Brain pericyte (primary cell): ENCODE results near the gene EN1.
A peak's percentile ranks its signal among the peaks of the same experiment; 100 is the strongest.

Experiments used
- DNase-seq: peaks from one replicate; pipeline ENCODE4 v3.0.0-alpha.2; 2012; ENCODE audit warnings: low read depth, low spot score

The EN1 gene

DNA sequence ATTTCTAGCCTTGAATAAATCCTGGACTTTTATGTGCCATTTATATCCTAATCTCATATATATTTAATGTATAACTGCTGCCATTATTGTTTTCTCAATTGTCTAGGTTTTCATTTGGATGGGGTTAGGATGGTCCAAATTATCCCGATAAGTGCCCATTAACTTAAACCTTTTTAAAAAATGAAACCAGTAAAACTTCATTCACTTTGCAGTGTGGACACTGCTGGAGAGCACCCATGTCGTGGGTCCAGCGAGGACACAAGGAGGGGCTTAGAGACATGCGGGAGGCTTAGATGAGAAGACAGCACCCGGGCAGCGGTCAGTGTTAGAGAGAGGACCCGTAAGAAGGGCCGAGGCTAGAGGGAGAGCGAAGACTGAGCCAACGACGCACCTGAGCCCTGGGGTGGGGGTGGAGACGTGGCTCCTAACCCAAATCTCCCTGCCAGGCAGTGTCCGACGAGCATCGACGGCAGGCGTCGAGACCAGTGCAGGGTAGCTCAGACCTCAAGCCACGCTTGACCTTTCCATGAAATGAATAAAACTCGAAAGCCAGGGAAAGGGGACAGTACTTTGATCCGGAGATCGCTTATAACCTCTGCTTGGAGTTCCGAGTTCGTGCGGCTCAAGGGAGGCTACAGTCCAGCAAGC is 9.0 kb upstream of the EN1 start:
- DNase-seq: no peak

DNA sequence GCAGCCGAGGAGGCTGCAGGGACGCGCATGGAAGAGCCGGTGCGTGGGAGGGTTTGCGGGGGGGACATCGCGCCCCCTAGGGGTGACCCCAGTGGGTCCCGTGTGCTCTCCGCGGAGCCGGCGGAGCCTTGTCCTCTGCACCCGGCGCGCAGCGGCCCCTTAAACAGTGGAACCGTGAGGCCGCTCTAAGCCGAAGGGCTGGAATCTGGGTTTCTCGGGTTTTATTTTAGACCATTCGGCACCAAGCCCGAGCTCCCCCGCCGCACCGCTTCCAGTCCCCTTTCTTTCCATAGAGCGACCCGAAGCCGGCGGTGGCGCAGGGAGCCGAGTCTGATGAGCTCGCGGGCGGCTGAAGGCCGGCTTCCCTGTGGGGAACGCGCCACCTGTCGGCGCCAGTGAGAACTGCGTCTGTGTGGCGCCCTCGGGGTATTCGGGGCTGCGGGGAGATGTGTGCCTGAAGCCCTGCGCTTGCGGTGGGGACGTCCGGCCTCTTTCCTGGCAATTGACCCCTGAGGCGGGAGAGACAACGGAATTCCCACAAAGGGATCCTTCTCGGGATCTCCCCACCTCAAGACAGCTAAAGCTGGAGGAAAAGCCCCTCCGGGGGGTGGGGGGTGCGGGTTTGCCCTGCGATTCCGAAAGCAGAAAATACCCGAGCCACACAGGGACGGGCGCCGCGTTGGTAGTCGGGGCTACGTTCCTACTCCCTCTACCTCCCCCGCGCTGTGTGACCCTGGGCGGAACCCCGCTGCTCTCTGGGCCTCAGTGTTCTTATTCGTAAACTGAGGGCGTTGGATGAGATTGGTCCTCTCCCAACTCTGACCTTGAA is 8.2 kb upstream of the EN1 start:
- peak; percentile 20 for DNase-seq

DNA sequence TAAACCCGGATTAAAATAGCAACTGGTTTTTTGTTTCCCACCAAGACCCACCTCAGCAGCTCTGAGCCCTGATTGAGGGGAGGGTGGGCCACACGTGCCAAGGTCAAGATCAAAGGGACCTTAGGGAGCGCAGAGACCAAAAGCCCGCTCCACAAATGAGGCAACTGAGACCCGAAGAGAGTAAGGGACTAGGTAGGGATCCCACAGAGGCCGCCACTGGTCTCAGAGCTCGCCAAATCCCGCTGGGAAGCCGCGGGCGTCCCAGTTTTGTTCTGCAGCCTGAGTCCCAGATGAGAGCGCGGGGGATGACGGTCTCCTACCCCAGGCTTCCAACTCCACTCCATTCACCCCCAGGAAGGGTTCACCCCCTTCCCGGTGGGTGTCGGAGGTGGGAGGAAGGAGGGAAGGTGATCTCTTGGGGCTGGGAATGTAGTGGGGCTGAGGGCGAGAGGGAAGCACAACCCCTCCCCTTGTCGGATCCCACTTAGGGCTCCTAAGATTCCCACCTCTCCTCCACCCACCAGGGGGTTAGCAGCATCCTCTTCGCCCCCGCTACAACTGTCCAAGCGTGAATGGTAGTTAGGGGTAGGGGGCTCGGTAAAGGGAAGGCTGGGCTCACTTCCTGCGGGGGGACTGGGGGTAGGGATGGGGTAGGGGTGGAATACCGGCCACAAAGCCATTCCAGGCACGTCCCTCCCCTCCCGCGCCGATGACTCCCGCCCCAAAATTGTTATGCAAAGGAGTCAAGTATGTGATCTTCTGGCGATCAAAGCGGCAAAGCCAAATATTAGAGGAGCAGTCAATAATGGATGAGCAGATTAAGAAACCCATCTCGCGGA is 7.3 kb upstream of the EN1 start:
- DNase-seq: no peak

DNA sequence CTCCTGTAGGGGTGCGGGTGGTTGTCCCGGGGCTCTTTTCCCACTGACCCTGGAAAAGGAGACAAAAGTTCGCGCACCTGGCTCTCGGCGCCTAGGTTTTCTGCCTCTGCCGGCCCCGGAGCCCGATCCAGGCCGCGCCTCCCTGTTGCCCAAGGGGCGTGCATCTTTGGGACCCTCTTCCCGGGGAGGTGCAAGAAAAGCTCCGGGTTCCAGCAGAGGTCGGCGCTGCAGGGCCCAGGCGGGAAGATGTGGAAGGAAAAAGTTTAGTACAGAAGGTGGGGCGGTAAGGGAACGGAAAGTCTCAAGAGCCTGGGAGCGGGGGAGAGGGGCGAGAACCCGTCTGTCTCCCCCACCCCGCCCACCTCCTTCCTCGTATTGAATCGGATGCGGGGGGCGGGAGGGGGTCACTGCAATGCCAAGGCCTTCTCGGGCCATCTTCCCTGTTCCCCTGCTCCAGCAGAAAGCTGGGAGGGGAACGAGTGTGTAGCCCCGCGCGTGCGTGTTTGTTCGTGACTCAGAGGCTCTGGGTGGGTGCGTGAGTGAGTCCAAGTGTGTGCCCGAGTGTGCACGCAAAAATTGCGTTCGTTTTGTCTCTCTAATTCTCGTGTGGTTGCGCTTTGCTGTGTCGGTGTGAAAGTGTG is 6.3 kb upstream of the EN1 start:
- no peak for DNase-seq

DNA sequence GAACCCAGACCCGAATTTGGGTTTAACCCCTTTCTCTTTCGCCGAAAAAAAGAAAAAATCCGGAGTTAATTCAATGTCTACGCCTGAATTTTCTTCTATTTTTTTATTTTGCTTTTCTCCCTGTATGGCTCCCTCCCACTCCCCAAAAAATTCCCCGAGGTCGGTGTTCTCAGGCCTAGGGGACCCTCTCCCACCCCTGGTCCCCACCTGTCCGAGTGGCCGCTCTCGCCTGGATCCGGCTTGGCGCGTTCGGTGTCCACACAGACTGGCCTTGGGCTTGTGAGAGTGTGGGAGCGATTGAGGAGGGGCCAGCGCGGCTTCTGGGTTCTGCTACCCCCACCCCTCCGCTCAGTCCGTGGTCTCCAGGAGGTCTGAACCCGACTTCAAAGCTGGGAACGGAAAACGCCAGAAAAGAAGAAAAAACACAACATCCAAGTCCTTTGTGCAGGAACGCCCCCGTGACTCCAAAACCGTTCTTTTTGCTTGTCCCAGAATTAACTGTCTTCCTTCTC is 5.7 kb upstream of the EN1 start:
- no peak for DNase-seq

DNA sequence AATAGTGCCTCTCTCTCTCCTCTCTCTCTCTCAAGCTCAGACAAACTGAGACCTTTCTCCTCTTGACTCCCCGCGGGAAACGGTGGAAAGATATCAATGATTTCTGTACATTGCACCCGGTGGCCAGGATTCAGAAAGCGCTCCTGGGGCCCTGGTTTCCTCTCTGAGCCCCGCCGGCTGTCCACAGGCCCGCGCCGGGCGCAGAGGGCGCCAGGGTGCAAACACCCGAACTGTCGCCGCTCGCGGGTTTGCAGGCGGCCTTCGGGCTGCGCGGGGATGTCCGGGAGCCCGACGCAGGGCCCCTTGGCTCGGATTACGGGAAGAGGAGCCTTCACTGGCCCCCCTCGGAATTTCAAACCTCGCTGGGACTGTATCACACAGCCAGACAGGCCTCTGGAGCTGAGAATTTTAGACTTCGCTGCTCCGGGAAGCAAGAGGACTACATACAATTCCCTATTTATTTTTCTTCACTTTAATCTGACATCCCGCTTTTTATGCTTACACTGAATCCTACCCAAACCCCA is 5.2 kb upstream of the EN1 start:
- DNase-seq: no peak

DNA sequence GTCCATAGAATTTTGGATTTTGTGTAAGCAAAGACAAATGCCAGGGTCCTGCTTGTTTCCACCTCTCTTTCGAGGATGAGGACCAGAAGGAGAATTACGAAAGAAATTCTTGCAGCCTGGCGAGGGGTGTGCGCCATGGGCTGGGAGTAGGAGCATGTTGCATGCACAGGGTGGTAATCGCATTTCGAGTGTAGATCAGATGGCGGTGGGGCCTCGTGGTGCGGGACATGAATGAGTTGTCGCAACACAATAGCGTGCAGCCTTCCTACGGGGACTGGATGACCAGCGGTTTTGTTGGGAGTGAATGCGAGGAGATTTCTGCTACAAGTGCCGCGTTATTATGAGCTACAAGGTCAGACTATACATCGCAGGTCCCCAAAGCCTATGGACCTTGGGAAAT is 4.2 kb upstream of the EN1 start:
- no peak for DNase-seq

DNA sequence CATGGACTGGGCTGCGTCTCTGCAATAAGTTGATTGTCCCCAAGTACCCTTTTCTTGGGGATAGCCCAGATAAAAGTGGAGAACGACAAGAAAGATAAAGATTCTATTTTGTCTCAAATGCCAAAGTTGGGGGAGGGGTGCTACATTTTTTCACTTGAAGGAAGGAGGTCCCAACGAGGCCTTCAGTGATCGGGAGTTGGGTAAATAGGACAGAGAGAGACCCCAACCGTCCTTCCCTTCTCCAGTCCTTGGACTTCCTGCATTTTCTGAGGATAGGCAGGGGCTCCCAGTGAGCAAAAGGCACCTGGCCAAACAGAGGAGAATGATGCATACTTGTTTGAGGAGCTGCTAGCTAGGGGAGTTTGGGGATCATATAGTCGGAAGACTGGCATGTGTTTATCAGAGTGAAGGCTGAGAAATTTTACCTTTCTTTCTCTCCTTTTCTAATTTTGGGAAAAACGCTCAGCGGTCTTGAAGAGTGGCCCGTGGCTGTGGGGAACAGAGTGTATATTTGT is 3.5 kb upstream of the EN1 start:
- DNase-seq: no peak

DNA sequence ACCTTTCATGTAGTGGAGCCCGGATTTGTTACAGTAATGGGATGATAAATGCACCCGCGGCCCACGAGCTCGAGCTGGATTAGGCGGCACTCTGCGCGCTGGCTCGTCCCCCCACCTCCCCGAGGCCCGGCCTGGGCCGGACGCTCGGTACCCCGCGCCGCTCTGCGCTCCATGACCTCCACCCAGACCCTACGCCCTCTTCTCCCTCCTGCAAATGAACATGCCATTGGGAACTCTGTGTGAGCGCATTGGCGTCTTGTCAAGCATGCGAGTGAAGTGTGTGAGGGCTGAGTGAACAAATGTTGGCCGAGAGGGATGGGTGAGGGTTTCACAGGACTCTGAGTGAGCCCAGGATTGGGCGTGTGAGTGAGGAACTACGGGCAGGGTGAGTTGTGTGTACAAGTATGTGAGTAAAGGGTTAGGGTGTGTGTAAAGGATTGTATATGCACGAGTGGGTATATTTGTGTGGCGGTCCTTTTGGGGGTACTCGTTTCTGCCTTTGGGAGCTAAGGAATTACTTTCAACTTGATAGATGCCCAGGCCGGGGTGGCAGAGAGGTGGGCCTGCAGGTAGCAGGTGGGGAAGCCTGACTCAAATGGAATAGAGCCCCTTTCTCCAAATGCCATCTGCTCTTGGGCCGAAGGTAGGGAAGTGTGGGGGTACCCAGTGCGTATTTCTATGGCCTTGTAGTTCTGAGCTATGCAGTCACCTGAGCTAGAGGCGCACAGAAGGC is 2.9 kb upstream of the EN1 start:
- no peak for DNase-seq

DNA sequence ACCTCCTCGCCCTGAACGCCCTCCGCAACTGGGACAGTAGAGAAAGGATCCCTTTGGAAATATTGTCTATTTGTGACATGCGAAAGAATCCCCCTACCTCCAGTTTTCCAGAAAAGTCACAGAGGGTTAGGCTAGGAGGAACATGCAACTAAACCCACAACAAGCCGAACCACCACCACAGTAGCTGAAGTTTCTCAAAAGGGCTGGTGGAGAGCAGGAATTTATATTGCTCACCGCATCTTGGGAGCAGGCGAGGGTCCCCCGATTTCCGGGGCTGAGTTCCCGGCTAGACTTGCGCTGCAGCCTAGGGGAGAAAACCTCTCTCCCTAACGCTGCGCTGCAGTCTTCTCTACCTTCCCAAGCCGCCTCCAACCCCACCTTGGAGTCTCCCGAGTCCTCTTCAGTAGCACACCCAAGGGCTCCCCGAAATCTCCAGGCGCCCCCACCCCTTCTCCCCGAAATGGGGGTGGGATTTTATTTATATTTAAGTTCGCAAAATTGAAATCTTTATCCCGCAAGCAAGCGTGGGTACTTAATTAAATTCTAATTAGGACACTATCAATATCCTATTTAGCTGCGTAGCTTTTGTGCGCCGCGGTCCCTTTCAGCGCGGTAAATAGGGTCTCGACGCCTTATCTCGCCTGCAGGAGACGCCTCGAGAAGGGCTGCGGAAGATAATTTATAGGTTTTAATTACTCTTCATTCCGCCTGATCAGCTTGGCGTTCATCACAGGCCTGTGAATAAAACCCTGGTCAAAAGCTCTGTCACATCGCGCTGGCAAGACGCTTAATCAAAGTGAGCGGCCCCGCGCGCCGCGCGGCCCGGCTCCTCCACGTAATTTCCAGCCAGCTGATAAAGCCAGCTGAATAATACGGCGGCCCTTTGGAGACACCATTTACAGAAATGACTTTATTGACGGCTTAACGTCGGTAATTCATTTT is 2.0 kb upstream of the EN1 start:
- no peak for DNase-seq

DNA sequence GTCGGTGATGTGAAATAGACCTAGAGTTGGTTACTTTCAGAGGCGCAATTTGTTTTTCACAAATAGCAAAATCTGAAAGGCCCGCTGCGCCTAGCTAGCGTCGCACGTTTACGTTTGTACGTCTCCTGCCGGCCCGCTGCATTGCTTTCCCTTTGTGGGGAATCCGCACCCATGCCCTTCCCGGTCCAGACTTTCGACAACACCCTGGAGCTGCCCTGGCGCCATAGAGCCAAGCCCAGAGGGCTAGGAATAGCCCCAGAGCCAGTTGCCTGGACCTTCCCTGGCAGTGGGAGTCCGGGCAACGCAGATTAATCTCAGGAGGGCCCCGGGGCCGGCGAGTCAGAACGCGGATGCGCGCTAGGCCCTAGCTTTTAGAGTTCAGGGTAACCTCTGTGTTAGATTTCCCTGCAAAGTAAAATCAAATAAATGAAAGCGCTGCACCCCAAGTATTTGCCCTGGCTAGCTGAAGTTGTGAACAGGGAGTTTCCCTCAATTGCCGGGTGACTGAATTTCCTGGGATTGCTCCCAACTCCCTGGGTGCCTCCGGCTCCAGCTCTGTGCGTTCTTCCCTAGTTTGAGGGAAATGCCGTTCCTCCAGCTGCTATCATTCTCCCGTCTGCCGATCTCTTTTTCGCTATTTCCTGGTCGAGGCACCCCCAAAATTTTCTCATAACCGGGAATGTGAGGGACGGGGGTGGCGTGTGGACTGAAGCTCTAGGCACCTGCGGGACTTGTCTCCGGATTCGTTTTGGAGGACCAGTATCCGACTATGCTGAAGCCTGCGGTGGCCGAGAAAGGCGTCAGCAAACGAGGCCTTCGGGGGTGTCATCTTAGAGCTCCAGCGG is 1.2 kb upstream of the EN1 start:
- no peak for DNase-seq

DNA sequence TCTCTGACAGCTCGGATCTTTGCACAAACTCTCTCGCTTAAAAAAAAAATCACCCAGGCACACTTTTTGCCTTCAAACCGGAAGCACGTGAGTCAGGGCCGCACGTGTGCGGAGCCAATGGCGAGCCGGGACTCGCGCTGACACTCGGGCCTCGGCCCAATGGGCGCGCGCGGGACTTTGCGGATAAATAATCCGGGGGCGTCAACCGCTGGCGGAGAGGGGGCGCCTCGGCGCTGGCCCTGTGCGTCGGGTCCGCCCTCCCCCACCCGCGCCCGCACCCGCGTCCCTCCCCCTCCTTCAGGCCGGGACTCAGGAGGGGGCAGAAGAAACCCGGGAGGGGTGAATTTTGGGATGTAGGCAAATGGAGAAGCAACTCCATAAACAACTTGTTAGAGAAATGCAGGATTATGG is 319 bp upstream of the EN1 start:
- no peak for DNase-seq

DNA sequence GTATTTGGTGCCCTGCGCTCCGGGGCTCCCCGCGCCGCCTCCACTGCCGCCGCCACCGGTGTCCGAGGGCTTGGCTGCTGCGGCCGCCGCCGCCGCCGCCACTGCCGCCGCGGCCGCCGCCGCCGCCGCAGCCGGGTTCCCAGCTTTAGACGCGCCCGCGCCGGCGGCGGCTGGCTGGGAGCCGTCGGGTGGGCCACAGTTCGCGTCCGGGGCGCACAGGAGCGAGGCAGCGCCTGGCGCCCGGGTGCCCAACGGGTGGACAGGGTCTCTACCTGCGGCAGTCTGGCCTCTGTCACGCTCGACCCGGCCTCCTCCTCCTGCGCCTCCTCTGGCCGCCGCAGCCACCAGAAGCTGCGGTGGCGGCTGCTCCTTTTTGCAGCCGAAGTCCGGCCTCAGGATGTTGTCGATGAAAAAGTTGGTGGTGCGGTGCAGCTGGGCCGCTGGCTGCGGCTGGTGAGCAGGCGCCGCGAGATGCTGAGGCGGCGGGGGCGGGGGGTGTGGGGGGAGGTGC is 951 bp downstream of the EN1 start:
- no peak for DNase-seq

DNA sequence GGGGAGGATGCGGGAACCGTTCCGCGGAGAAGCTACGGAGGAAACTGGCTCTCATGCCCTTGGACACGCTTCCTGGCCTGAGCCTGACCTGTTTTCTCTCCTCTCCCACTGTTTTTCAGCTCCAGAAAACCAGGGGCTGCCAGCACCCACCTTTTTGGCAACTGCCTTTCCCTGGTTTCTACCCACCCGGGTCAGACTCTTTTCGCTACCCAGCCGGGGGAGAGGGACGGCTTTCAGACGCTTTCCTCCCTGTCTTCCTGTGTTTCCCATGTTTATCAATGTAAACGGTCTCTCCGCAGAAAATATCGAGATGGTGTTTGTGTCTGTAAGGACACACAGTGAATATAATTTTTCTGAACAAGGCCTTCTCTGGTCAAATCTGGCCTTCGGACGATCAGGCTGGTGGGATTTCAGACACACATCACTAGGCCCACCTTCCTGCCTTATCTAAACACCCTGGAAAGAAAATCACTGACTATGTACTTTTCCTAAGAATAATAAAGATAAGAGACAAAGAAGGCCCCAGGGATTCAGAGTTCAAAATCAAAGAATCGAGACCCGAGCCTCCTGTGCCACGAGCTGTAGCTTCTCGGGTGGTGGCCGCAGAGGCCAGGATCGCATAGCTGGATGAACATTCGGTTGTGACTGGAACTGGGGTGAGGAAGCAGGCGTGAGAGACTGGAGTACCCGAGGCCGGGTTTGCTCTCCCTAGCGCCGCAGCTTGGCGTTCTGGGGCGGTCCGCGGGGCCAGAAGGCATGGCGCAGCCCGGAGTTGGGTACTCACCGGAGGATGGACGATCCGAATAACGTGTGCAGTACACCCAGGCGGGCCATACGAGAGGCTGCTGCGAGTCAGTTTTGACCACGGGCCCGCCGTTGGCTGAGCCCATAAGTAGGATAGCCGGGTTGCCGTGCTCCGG is 1.7 kb downstream of the EN1 start:
- no peak for DNase-seq

DNA sequence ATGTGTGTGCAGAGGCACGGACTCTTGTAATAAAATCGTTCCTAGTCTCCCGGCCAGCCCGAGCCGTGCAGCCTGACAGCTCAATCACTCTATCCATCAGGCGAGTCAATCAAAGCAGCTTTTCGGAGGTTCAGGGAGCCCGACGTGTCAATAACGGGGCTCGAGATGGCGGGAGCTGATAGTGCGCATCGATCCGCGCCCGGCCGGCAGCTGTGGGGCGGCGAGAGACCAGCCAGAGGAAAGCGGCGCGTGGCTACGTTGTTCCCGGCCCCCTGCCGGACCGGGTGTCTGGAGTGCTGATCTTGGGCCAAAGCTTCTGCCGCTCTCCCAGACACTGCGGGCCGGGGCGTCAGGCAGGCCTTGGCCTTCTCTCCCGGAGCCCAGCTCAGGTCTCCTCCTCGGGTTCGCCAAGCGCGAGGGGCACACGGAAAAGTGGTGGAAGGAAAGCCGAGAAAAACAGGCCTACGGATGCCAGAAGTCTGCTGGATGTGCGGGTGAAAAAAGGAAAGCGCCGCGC is 2.4 kb downstream of the EN1 start:
- no peak for DNase-seq

DNA sequence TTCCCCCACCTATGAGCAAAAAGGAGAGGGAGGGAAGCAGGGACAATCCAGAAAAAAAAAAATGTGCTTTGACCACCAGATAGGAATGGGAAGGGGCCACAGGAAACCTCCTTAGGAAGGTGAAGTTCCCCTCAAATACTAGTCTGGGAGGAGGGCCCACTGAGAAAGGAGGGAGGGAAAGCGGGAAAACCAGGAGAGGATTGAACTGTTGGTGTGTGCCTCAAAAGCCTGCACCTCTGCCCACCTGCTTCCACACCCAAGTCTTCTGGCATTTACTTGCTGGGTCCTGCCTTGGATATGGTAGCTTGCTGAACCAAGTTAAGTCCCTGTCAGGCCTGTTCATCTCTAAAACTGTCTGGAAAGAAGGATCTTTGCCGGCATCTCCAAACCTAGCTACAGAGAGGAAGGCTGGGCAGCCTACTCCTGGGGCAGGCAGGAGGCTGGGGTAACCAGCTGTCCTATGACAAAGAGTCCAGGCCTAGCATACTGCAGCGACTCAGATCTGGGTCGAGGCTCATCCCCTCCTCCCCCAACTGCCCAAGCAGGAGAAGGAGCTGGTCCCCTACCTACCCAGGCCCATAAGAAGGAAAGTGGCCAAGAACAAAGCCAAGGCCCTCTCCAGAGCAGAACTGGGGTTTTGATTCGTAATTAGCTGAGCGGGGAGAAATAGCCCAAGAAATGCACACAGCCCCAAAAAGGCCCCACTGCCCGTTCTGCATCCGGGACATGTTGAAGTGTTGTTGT is 3.0 kb downstream of the EN1 start:
- no peak for DNase-seq
